Measurements from ENCODE around the gene UBA3. TPM values are rescaled to one million over a fixed set of nuclear protein-coding genes. Genes with fewer than 3 reads are reported as not detected.

The UBA3 gene
- 112 and 127 TPM in 2 replicates for total RNA-seq

GRCh38 chr3:69080233-69080920 lies at the start of gene UBA3:
Gene UBA3, minus strand, starts transcription at chr3:69080365. Its CDS starts 12 bp downstream, at chr3:69080353.
- intact Hi-C loops (cut with micrococcal nuclease), result loop anchor here (1.0 to 10.0 kb wide), 6 partner anchors 12 to 1996 kb away; partner anchors contain the start of gene TMF1

DNA sequence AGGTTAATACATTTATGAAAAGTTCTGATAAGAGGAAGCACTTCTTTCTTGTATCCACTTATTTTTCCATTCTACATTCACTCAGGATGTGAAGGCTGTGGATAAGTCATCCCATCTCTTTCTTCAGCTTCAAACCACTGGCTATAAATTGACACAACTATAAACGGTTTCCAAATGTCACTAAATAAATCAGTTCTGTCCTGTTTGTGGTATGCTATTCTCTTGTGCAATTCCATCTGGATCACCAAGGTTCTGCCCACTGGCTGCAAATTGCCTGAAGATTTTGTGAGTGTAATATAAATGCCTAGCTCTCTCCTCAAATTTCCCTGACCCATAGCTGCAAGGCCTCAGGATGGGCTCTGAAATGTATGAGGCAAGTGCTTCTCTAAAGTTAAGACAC lies 49.4 kb upstream of the UBA3 start:
- intact Hi-C loops (cut with micrococcal nuclease), result no loop called here

GRCh38 chr3:69128509-69128908 lies 48.3 kb upstream of the UBA3 start:
- intact Hi-C loops (cut with micrococcal nuclease), result no loop called here

- intact Hi-C loops (cut with micrococcal nuclease), result no loop called here
These were observed 46.8 kb upstream of the UBA3 start for GRCh38 chr3:69126999-69127398.

DNA sequence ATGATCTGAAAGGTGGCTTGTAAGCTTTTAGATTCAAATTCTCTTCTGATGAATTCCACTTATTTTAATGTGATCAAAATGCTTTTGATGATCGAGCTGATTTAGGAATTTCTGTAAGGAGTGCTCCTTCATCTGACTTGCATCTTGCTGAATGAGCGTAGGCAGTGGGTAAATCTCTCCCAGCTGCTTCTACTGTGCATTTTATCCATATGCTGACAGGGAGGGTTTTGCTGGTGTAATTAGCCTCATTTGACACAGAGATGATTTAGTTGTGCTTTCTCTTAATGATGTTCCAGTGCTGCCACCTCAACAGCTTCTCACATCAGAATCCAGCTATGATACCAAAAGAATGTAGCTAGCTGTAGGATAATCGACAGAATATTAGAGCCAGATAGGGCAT lies 46.1 kb upstream of the UBA3 start:
- intact Hi-C loops (cut with micrococcal nuclease), result no loop called here

- intact Hi-C loops (cut with micrococcal nuclease), result no loop called here
These were observed 42.2 kb upstream of the UBA3 start, which contains the start of gene LMOD3 for GRCh38 chr3:69122403-69122802. Gene LMOD3, minus strand, starts transcription at chr3:69122595. Its CDS starts 209 bp downstream, at chr3:69122386.

DNA sequence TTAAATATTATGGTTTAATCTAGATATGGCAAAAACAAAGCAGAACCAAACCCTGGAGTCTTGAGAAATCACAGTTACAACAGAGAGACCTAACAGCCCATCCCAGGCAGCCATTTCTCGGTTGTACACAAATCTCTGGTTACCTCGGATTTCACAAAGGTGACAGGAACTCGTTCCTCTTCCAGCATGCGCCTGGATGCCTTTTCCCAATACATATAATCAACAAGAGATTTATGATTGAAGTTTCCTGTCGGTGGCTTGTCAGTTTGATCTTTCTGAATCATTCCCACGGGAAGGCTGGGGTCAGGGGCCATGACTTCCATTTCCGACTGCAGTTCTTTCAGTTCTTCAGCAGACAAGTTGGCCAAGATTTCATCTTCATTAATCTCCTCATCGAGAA lies 41.8 kb upstream of the UBA3 start:
- intact Hi-C loops (cut with micrococcal nuclease), result loop anchor here (1.0 kb wide), 7 partner anchors 39 to 826 kb away; no protein-coding TSS in a partner anchor

- intact Hi-C loops (cut with micrococcal nuclease), result loop anchor here (1.0 kb wide), 7 partner anchors 40 to 827 kb away; no protein-coding TSS in a partner anchor
These were observed 41.3 kb upstream of the UBA3 start for GRCh38 chr3:69121513-69121912.

DNA sequence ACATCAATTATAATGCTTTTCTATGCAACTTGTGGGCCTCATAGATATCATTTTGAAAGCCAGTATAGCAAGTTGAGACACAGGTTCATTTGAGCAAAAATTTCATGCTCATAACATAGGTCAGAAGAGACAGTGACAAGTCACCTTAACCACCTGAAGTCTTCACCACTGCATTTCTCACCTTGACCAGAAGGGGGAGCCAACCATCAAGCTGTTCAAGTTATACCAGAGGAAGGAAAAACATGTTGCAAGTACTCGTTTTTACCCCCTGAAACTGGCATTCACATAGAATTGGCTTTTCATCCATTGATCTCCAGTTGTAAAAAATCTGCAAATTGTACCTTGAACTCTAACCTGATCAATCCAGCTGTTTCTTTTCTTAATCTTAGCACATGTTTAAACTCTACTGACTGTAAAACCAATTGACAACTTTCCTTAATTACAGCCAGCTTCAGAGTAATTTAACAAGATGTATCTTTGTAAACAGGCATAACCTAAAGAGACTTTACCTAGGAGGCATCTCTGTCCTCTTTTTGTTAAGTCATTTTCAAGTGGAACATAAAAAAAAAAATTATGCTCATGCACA lies 40.8 kb upstream of the UBA3 start:
- intact Hi-C loops (cut with micrococcal nuclease), result loop anchor here (1.0 kb wide), 7 partner anchors 40 to 827 kb away; no protein-coding TSS in a partner anchor

DNA sequence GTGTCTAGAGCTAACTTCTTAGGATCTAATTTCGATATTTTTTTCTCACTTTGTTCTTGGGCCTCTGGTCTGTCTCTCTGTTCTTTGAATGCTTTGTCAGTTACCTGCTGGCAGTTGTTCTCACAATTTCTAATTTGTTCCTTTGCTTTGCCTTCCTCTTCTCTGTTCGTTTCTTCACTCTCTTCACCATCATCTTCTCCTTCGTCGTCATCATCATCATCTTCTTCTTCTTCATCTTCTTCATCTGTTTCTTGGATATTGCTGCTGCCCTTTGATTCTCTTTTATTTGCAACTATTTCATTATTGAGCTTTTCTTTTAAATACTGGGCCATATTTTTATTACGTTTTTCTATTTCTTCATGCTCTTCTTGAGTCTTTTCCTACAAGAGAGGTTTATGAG lies 39.5 kb upstream of the UBA3 start:
- intact Hi-C loops (cut with micrococcal nuclease), result no loop called here

DNA sequence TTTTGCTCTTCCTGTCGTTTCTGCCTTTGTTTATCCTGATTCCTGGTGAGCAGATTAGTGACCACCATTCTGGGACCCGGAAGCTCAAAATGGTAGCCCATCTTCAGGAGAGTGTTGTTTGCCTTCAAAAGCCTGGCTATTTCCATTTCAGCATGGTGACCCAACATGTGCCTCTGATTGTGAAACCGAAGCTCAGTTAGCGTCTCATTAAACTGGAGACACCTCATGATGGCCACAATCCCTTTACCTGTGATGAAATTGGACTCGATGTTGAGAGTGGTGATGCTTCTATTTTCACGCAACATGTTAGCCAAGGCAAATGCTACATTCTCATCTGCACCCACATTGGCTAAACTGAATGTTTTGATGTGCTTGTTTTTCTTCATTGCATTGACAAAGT lies 39.0 kb upstream of the UBA3 start:
- intact Hi-C loops (cut with micrococcal nuclease), result no loop called here

GRCh38 chr3:69118555-69118954 lies 38.4 kb upstream of the UBA3 start:
- intact Hi-C loops (cut with micrococcal nuclease), result no loop called here

DNA sequence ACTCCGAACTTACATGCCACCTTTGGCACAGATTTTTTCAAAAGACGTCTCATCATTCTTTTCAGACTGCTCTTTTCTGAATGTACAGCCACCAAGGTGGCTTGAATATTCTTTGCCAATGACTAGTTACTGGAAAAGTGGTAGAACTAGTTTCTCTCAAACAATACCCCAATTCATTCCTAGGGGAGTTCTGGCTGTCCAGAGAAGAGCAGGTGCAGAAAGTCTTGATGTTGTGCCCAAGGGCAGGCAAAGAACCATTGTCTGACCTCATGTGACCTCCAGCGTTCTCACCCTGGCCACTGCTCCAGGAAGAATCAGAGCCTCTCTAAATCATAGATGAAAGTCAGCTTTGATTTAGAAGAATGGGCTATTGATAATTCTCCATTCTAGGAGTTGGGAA lies 36.7 kb upstream of the UBA3 start:
- intact Hi-C loops (cut with micrococcal nuclease), result no loop called here

DNA sequence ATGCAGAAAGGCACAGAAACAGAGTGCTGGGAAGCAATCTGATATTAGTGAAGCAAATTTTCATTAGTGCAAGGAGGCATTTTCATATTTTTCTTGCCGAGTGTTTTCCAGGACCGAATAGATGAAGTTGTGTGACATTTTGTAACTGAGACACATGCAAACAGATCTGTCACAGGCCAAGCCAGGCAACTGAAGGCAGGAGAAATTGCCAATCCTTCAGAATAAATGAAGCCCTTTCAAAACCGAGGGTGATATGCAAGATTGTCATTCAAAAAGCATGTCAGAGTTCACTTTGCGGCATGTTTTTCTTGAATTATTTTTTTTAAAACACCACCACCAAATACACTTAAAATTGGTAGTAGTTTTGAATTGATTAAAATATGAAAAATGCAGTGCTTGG lies 36.0 kb upstream of the UBA3 start:
- intact Hi-C loops (cut with micrococcal nuclease), result no loop called here

DNA sequence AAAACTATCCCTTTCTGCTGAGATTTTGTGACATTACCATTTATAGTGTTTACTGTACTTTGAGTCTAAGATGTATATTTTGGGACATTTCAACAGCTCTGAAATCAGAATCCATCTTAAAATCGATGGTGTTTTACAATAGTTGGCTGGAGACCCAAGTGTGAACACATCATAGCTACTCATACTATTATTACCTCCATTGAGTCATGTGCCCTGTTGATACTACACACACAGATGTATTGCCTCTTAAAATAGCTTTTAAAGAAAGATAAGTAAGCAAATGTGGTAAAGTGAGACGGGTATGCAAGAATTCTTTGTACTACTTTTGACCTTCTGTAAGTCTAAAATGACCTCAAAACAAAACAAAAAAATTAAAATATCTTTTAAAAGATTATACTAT lies 35.6 kb upstream of the UBA3 start:
- intact Hi-C loops (cut with micrococcal nuclease), result no loop called here

- intact Hi-C loops (cut with micrococcal nuclease), result no loop called here
These were observed 33.4 kb upstream of the UBA3 start for GRCh38 chr3:69113536-69113935.

GRCh38 chr3:69110941-69111546 lies 30.9 kb upstream of the UBA3 start:
- intact Hi-C loops (cut with micrococcal nuclease), result no loop called here

GRCh38 chr3:69108811-69109210 lies 28.6 kb upstream of the UBA3 start:
- intact Hi-C loops (cut with micrococcal nuclease), result no loop called here

DNA sequence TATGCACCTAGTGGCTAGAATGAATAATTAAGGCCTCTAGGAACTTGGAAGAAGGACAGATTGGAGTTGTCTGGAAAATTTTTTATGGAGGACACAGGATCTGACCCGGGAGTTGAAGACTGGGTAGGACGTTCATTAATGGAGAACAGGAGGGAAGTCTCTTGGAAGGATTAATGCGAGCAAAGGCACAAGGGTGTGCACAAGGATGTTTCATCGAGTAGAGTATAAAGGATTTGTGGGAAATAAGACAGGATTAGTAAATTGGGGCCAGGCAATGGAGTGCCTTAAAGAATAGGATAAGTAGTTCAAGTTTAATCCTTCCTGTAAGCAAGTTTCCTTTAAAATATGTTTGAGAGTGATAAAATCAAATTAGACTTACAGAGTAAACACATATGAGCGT lies 27.7 kb upstream of the UBA3 start:
- intact Hi-C loops (cut with micrococcal nuclease), result no loop called here

- intact Hi-C loops (cut with micrococcal nuclease), result no loop called here
These were observed 25.2 kb upstream of the UBA3 start for GRCh38 chr3:69105320-69105719.

- intact Hi-C loops (cut with micrococcal nuclease), result no loop called here
These were observed 24.4 kb upstream of the UBA3 start for GRCh38 chr3:69104586-69104985.

DNA sequence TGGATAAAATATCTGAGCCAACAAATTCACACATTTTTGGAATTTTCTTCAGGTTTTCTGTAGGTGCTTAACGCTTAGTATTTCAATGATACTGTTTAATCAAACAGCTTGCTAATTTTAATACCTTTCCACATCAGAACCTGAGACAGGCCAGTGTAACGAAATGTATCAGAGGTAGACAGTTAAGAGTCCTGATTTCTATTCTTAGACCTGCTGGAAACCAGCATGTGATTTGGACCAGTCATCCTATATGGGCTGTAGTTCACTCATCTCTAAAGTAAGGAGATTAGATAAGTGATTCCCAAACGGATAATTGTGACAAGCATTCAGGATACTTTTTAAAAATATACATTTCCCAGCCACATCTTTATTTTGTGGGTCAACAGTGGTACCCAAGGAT lies 23.0 kb upstream of the UBA3 start:
- intact Hi-C loops (cut with micrococcal nuclease), result no loop called here

DNA sequence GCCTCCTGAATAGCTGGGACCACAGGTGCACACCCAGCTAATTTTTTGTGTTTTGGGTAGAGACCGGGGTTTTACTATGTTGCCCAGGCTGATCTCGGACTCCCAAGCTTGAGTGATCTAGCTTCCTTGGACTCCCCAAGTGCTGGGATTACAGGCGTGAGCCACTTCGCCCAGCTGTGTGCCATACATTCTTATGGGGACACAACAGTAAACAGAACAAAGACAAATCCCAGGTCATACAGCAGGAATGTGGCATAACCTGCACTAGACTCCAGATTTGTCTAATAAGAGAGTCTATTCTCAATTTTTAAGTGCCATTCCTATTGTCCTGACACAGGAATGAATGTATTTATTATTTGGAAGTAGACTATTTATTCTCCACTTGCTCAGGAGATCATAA lies 22.2 kb upstream of the UBA3 start:
- intact Hi-C loops (cut with micrococcal nuclease), result no loop called here

Measured in T-helper 1 cell treated with Interleukin-12 subunit alpha and Interleukin-12 subunit beta and Interleukin-4 antibody, amounts not matched to agents 30 ng/mL and 1 ng/mL, for 36 hours (primary cell).